H1 (cell line): ENCODE data around the gene MAPK8IP3.

Experiments used
- MAFK ChIP-seq: IDR thresholded peaks from 2 replicates; pipeline ENCODE4 v1.6.1; 2012; ENCODE audit warnings: low read depth, mild to moderate bottlenecking, improper control_type of control experiment, low read length
- NRF1 ChIP-seq: IDR thresholded peaks from 2 replicates; pipeline ENCODE4 v1.6.1; 2011; ENCODE audit warnings: mild to moderate bottlenecking, low read depth, low read length, improper control_type of control experiment
- POLR2A ChIP-seq, 2 experiments: IDR thresholded peaks; 1 replicate in 1 of 2; 2 replicates in 1 of 2; pipeline ENCODE4 v1.6.1; 2011; ENCODE audit warnings: low read depth in 2 of 2, low read length in 2 of 2, mild to moderate bottlenecking in 2 of 2; ENCODE audit errors: control extremely low read depth in 1 of 2
- RAD21 ChIP-seq, 2 experiments: IDR thresholded peaks in 1 of 2; conservative IDR thresholded peaks in 1 of 2; 2 replicates each; pipeline ENCODE4 v1.6.1; 2011; ENCODE audit warnings: low read depth in 2 of 2, low read length in 2 of 2, improper control_type of control experiment in 1 of 2, inconsistent platforms in 1 of 2, mild to moderate bottlenecking in 1 of 2, moderate library complexity in 1 of 2

- TF ChIP-seq POLR2A (IDR thresholded peaks at IDR 0.05; ENCODE audit: control extremely low read depth in 1 of 2, low read depth in 2 of 2, low read length in 2 of 2) (no peak), NRF1 (no peak), MAFK (no peak), RAD21 (IDR thresholded peaks at IDR 0.05 in 1 of 2, conservative IDR thresholded peaks at IDR 0.05 in 1 of 2; ENCODE audit: low read depth in 2 of 2, low read length in 2 of 2) (no peak)
Measured at GRCh38 chr16:1729026-1729425, 23.0 kb downstream of the MAPK8IP3 start.
